SU-DHL-6 (cell line): ENCODE measurements around the gene SELENON.

Experiments
- H2AFZ ChIP-seq: fragments of 200-600 bp; sonication (generic); 2 replicates; pipeline ENCODE4 v1.6.1; 2014; ENCODE audit warnings: low read depth, mild to moderate bottlenecking, moderate library complexity, mixed read lengths, antibody characterized with exemption, low read length; ENCODE audit not compliant: severe bottlenecking
- H3F3A ChIP-seq: fragments of 200-600 bp; shearing (Covaris generic); 2 replicates; pipeline ENCODE4 v1.6.0; 2016; ENCODE audit warnings: antibody characterized with exemption, mild to moderate bottlenecking; ENCODE audit not compliant: insufficient read depth
- H3K27ac ChIP-seq: fragments of 200-600 bp; sonication (generic); 2 replicates; pipeline ENCODE4 v1.5.1; 2016; ENCODE audit warnings: low read depth, mild to moderate bottlenecking, low read length, moderate library complexity, mixed read lengths
- H3K27me3 ChIP-seq: fragments of 200-600 bp; sonication (generic), shearing (Covaris generic); 2 replicates; pipeline ENCODE4 v1.6.0; 2014; ENCODE audit warnings: mild to moderate bottlenecking, low read length
- H3K36me3 ChIP-seq: fragments of 200-600 bp; sonication (generic); 2 replicates; pipeline ENCODE4 v1.6.1; 2014; ENCODE audit warnings: mild to moderate bottlenecking, low read length, mixed read lengths
- H3K4me2 ChIP-seq: fragments of 300-600, 200-600 bp; shearing (Covaris generic), sonication (generic); 2 replicates; pipeline ENCODE4 v1.6.0; 2014; ENCODE audit warnings: low read length, low read depth, mild to moderate bottlenecking; ENCODE audit not compliant: poor library complexity, severe bottlenecking
- H3K4me3 ChIP-seq: fragments of 200-600 bp; sonication (generic); 2 replicates; pipeline ENCODE4 v1.5.1; 2014; ENCODE audit warnings: antibody characterized with exemption, low read length, mild to moderate bottlenecking, mixed read lengths; ENCODE audit not compliant: insufficient read depth, poor library complexity, severe bottlenecking
- H3K79me2 ChIP-seq: fragments of 200-600 bp; sonication (generic); 2 replicates; pipeline ENCODE4 v1.6.1; 2014; ENCODE audit warnings: mild to moderate bottlenecking, low read length, moderate library complexity; ENCODE audit not compliant: insufficient read depth
- H3K9ac ChIP-seq: fragments of 200-600 bp; sonication (generic); 2 replicates; pipeline ENCODE4 v1.7.0; 2014; ENCODE audit warnings: mild to moderate bottlenecking, low read length
- H3K9me2 ChIP-seq: fragments of 200-600 bp; sonication (generic); replicated peaks from 2 replicates; pipeline ENCODE4 v1.6.1; 2014; ENCODE audit warnings: low read length; ENCODE audit not compliant: insufficient read depth
- H3K9me3 ChIP-seq: fragments of 200-600 bp; sonication (generic); 2 replicates; pipeline ENCODE4 v1.6.1; 2014; ENCODE audit warnings: low read length, mixed read lengths; ENCODE audit not compliant: insufficient read depth
- H4K20me1 ChIP-seq: fragments of 200-600 bp; sonication (generic); 2 replicates; pipeline ENCODE4 v1.6.1; 2014; ENCODE audit warnings: low read depth, mild to moderate bottlenecking, antibody characterized with exemption, low read length, moderate library complexity, mixed read lengths
- CTCF ChIP-seq: fragments of 200-600 bp; sonication (generic); IDR thresholded peaks from one replicate; pipeline ENCODE4 v1.5.1; 2017; ENCODE audit warnings: antibody characterized with exemption, mild to moderate bottlenecking, low read length, moderate library complexity; ENCODE audit not compliant: insufficient read depth, poor library complexity, severe bottlenecking
- EZH2phosphoT487 ChIP-seq: fragments of 200-600 bp; sonication (generic), shearing (Covaris generic); conservative IDR thresholded peaks from 2 replicates; pipeline ENCODE4 v1.6.1; 2018; ENCODE audit warnings: mild to moderate bottlenecking, antibody characterized with exemption, low read length, moderate library complexity, mixed read lengths

SELENON gene

DNA sequence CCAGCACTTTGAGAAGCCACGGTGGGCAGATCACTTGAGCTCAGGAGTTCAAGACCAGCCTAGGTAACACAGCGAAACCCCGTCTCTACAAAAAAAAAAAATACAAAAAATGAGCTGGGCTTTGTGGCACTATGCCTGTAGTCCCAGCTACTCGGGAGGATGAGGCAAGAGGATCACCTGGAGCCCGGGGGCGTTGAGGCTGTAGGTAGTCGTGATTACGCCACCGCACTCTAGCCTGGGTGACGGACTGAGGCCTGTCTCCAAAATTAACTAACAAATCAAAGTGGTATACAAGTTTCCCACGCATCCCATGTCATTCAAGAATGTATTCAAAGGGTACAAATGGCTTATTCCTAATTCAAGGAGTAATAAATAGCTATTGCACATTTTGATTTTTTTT, 56.9 kb downstream of the SELENON start:
- Histone ChIP-seq H2AFZ (no peak overlapping the region), H4K20me1 (no peaks in the 10 kb centered on the region), H3K79me2 (peaks cover 13% of the 10 kb centered on the region; the same call in 1 of the 2 replicates), H3F3A (no peaks in the 10 kb centered on the region), H3K27ac (no peak overlapping the region), H3K4me2 (no peak overlapping the region), H3K9me3 (no peaks in the 10 kb centered on the region), H3K4me3 (no peak overlapping the region), H3K36me3 (no peaks in the 10 kb centered on the region), H3K9me2 (no peaks in the 10 kb centered on the region), H3K27me3 (no peaks in the 10 kb centered on the region), H3K9ac (no peak overlapping the region)
- no peak for TF ChIP-seq CTCF
- no peak for TF ChIP-seq EZH2phosphoT487

GRCh38 chr1:25858494-25858893, 58.5 kb downstream of the SELENON start:
- H3K4me3 ChIP-seq = peak overlapping the region; percentile 69
- no peaks in the 10 kb centered on the region for H3K9me2 ChIP-seq
- no peaks in the 10 kb centered on the region for H4K20me1 ChIP-seq
- H3K79me2 ChIP-seq = peaks cover 13% of the 10 kb centered on the region; the same call in 1 of the 2 replicates
- H3K9ac ChIP-seq = peak overlapping the region; percentile 80
- peak overlapping the region; percentile 90 for H2AFZ ChIP-seq
- peak overlapping the region; percentile 96 for H3K4me2 ChIP-seq
- no peak for TF ChIP-seq EZH2phosphoT487
- no peak for TF ChIP-seq CTCF
- H3K36me3 ChIP-seq = no peaks in the 10 kb centered on the region
- H3F3A ChIP-seq = no peaks in the 10 kb centered on the region
- H3K27me3 ChIP-seq = no peaks in the 10 kb centered on the region
- H3K9me3 ChIP-seq = no peaks in the 10 kb centered on the region
- no peak overlapping the region for H3K27ac ChIP-seq

DNA sequence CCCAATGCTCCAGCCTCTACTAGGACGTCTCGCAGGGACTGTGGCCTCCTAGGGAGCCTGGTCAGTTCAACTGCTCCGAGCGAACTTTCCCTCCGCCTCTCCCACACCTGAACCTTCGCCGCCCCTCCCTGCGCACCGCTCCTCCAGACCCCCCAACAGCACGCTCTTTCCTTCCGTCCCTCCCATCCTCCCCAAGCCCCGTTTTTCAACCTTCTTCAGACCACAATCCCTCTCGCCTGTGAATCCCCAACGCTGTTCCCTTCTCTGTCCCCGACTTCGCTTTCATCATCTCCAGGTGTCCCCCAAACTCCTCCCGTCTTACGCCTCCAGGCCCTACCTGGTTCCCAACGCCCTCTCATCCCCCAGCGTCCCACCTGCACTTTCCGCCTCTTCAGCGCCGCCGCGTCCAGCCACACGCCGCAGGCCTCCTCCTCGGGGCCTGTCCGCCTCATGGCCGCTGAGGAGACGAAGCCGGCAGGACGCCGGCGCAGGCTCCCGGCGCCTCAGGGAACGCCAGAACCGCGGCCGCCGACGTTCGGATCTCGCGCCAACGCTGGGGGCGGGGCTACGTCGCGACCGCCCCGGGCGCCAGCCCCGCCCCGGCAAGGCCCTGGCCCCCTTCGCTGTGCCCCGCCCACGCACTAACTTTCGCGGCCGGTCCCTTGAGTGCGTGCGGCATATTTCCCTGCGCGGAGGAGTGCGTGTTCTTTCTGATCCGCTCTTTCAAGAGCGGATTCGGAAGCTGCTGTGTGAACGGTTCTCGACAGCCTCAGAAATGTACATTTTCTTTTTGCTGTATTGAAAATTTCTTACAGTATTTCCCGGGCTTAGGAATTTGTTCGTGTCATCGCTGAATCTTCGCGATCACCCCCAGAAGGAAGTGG, 59.2 kb downstream of the SELENON start, which contains the start of gene AUNIP:
Gene AUNIP, minus strand, starts transcription at position 552 of the 884 bp plus-strand sequence. Its CDS starts 100 bp downstream, at position 452.
- H3K27ac ChIP-seq = peak within 1 kb of the TSS; percentile 23; the same call in 1 of the 2 replicates
- H3K36me3 ChIP-seq = no peaks in the 10 kb centered on the region
- TF ChIP-seq CTCF (no peak), EZH2phosphoT487 (no peak)
- H3F3A ChIP-seq = no peaks in the 10 kb centered on the region
- H3K9me2 ChIP-seq = no peaks in the 10 kb centered on the region
- H3K27me3 ChIP-seq = no peaks in the 10 kb centered on the region
- H4K20me1 ChIP-seq = no peaks in the 10 kb centered on the region
- H3K79me2 ChIP-seq = peaks cover 7% of the 10 kb centered on the region; the same call in 1 of the 2 replicates
- no peaks in the 10 kb centered on the region for H3K9me3 ChIP-seq
- H3K4me3 ChIP-seq = peak within 1 kb of the TSS; percentile 69
- peak within 1 kb of the TSS; percentile 90 for H2AFZ ChIP-seq
- H3K4me2 ChIP-seq = peak within 1 kb of the TSS; percentile 96
- peak within 1 kb of the TSS; percentile 80 for H3K9ac ChIP-seq
